ENCODE data around the gene TGFBR1.

Gene TGFBR1

DNA sequence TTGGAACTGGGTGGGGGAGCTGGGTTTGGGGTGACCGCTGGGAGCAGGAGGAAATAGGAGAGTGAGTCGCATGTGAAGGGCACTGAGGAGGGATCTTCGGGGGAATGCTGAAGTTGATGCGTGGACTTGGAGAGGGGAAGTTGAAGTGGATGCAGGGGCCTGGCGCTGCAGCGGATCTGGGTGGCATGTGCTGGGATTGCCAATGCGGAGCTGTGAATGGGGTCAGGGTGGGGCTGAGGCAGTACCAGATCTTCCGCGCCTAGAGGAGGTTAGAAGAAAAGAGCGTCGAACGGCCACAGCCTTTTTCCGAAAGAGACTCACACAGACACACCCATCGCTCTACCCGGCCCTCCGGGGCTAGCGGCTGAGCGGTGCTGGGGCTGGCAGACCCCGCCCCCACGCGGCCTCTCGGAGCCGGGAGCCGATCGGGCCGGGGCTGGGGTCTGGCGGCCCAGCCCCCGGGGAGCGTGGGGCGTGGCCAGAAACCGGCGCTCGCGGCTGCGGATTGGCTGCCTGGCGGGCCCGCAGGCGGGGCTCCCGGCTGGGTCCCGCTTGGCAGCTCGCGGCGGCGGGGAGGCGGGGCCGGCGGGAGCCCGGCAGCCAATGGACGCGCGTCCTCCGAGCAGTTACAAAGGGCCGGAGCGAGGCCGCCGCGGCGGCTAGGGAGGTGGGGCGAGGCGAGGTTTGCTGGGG lies at the start of gene TGFBR1:
Gene TGFBR1, plus strand, starts transcription at position 655 of the 693 bp plus-strand sequence. CDS start 93 bp downstream, outside the sequence.
- DNase-seq: peak; percentile 72

GRCh38 chr9:99055384-99055783 lies 49.5 kb upstream of the TGFBR1 start:
- DNase-seq: no peak

GRCh38 chr9:99056186-99056585 lies 48.7 kb upstream of the TGFBR1 start:
- DNase-seq: no peak

DNA sequence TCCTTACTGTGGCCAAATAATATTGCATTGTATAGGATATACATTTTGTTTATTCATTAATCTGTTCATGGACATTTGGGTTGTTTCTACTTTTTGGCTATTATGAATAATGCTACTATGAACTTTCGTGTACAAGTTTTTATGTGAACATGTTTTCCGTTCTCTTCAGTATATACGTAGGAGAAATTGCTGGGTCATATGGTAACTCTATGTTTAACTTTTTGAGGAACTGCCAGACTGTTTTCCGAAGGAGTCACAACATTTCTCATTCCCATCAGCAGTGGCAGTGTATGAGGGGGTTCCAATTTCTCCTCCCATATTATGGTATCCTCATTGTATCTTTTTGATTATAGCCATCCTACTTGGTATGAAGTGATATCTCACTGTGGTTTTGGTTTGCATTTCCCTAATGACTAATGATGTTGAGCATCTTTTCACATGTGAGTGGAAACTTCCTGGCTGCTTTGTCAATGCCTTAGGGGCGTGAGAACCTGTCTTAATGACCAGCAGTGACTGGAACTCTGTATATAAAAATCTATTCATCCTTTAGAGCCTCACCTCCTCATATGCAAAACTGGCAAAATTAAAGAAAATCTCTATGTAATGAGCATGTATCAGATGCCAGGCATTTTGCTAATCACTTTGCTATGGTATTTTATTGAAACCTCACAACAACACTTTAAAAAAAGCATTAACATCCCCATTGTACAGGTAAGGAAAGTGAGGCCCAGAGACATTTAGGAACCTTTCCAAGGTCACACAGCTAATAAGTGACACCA lies 47.8 kb upstream of the TGFBR1 start:
- no peak for DNase-seq

GRCh38 chr9:99057665-99058625 lies 47.0 kb upstream of the TGFBR1 start:
- no peak for DNase-seq

DNA sequence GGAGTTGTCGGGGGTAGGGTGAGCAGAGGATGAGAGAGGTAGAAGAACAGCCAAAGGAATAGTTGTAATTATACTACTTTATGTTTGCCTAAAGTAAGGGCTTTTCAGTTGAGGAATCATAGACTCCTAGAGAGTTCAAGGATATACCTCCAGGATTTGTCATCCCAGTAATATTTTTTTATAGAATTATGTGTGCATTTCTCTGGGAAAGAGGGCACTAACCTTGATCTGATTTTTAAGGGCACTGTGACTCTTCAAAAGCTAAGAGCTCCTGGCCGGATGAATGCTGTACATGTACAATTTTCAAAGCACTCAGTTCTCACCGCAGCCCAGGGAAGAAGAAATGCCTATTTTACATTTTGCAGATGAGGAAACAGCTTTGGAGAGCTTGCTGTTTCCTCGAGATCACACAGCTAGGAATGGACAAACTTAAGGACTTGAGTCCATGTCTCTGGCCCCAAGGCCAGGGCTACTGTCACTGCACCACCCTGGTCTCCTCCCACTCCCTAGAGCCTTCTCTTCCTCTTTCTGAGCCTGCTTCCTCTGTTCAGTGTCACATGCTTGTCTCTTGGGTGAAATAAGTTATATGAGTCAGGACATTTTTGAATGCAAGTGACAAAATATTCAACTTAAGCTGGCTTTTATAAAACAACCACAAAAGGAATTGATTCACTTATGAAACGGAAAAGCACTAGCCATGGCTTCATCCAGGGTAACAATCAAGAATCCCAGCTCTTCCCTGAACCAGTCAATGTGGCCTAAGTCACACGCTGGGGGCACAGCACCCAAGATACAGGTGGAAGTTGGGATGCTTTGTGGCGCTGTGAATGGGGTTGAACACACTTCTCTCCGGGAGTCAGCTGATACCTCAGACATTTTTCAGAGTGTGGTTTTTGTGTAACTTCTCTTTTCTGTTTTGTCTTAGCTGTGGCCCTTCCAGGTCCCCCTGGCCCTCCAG lies 45.7 kb upstream of the TGFBR1 start:
- no peak for DNase-seq

DNA sequence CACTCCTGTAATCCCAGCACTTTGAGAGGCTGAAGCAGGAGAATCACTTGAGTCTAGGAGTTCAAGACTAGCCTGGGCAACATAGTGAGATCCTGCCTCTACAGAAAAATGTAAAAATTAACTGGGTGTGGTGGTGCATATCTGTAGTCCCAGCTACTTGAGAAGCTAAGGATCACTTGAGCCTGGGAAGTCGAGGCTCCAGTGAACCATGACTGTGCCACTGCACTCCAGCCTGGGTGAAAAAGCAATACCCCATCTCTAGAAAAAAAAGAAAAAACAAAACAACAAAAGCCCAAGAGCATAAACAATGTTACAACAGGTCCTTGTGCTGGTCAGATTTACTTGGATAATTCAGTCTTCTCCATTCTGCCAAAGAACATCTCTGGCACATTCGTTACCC lies 44.3 kb upstream of the TGFBR1 start:
- DNase-seq: no peak

- DNase-seq: no peak
Measured at GRCh38 chr9:99062549-99062948, 42.4 kb upstream of the TGFBR1 start.

GRCh38 chr9:99063522-99063921 lies 41.4 kb upstream of the TGFBR1 start:
- DNase-seq: no peak

GRCh38 chr9:99066571-99066970 lies 38.3 kb upstream of the TGFBR1 start:
- DNase-seq: no peak

DNA sequence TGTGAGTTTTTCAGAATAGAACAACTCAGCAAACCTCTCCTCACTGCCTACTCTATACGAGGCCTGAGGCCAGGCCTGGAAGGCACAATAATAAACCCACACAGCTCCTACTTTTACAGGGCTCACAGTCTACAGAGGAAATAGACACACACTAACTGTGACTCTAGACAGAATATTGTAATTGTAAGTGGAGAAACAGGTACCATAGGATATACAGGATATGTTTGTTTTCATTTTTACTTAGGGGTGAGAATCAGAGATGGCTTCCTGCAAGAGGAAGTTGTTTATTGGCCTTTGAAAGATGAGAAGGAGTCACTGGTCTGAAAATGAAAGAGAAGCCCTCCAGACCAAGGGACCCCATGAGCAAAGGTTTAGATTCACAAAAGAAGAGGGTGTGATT lies 35.8 kb upstream of the TGFBR1 start:
- DNase-seq: no peak

GRCh38 chr9:99069546-99069945 lies 35.4 kb upstream of the TGFBR1 start:
- DNase-seq: no peak

- no peak for DNase-seq
Measured at GRCh38 chr9:99070681-99071080, 34.2 kb upstream of the TGFBR1 start.

- no peak for DNase-seq
Measured at GRCh38 chr9:99071313-99072039, 33.4 kb upstream of the TGFBR1 start.

GRCh38 chr9:99072040-99072394 lies 32.9 kb upstream of the TGFBR1 start:
- no peak for DNase-seq

DNA sequence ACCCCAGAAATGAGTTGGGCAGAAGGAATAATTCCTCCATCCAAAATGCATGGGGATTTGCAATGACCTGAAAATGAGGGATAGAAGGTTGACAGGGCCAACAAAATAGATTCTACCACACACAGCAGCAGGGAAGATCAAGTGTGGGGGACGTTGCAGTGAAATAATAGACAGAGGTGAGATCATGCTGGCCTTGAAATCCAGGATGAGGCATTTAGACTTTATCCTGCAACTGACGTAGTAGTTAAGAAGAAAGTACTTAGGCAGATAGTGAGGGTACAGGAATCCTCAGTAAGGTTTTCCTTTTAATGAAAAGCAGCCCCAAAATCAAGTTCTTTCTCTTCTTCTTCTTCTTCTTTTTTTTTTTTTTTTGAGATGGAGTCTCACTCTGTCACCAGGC lies 31.6 kb upstream of the TGFBR1 start:
- DNase-seq: no peak

GRCh38 chr9:99073985-99074901 lies 30.7 kb upstream of the TGFBR1 start:
- DNase-seq: no peak

DNA sequence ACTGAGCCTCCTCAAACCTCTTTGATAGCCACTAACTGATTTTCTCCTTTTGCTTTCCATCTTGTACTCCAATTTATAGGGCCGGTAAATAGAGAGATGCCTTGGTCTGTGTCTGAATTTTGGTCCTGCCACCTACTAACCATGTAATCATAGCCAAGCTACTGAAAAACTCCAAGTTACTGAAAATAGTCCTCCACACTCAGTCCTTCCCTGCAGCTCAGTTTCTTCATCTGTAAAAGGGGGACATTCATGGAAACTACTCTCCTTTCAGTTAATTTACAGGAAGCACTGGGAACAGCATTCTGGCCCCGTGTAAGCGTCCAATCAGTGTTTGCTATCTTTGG lies 30.0 kb upstream of the TGFBR1 start:
- no peak for DNase-seq

- no peak for DNase-seq
Measured at GRCh38 chr9:99075246-99075912, 29.5 kb upstream of the TGFBR1 start.

DNA sequence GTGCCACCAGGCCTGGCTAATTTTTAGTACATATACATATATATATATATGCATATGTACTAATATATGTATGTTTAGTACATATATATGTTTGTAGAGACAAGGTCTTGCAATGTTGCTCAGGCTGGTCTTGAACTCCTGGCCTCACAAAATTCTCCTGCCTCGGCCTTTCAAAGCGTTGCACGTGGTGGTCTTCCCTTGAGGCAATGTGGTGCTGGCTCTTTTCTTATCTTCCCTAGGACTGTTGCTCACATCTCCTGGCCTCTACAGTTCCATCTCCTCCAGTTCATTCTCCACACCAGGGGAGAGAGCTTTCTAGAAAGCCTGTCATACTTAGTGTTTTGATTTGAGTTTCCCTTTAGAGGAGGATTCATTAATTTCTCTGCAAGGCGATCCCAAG lies 28.9 kb upstream of the TGFBR1 start:
- no peak for DNase-seq
